ENCODE data around the gene LRRC27.
A peak's percentile ranks its signal among the peaks of the same experiment; 100 is the strongest.
"Not testable (repeated sequence)": the region's sequence is repeated elsewhere in the genome, so short reads cannot be mapped to it uniquely, and the experiment has no call there.

LRRC27 gene

DNA sequence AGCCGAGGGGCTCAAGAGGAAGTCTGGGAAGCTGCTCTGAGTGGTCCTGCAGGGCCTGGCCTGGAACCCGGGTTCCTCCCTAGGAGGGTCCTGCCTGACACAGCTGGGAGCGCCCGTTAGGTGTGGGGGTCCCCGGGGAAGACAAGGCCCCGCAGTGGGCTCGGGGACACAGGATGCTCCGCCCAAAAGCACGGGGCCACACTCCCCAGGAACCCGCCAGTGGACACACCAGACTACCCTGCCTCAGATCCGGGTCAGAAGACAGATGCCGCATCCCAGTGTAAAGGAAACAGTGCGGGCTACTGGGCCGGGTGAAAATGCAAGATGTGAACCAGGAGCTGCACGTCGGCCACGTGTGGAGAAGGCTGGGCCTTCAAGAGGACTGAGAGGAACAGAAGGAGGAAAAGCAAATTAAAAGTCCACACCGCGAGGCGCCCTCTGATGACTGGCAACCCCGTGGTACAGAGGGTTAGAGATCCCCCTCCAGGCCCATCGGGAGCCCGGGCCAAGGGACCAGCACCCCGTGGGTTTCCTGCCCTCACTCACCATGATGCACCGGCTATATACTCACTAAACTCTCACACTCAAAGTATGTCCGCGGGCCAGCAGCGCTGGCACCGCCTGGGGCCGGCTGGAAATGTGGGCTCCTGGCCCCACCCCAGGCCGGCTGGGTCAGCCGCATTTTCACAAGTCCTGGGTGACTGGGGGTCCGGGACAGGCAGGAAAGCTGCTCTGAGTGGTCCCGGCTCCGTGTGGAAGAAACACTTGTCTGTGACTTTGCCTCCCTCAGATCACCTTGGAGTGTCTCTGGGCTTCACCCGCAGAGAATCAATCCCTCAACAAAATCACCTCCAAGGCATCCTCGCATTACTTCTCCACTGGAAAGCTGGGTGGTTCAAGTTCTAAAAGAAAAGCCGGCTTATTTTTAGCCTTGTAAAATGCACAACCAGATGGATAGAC lies 30.3 kb upstream of the LRRC27 start:
- DNase-seq: no peak

DNA sequence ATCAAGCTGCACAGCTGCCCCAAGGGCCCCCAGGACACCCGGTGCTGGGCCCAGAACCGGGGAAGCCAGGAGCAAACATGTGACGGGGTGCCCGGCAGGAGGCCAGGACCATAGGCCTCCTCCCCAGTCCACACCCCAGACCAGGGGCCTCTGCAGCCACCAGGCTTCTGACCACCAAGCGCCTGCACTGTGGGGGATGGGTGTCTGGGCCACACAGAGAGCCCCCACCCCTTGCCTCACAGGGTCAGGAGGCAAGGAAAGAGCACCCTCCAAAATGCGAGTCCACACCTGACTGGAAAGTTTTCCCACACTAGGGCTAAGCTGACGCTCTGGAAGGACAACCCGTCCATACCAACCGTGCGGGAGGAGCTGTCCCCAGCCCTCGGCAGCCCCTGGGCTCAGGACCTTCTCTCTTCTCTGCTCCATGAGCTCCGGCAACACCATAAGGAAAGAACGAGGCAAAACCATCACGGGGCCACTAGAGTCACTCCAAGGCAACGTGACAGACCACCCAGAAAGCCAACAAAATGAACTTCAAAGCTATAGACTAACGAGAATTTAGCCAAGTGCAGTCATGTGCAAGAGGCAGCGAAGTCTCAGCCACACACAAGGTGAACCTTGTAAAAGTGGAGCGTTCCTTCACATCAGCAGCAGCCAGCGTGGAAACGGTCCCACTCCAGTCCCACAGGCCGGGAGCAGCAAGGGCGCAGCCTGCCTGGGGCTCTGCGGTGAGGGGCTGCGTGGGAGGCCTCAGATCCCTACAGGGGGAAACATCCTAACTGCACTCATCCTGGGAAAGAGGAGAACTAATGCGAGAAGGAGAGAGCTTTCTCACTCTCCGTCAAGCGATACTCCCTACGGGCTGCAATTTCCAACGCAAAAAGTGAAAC lies 29.3 kb upstream of the LRRC27 start:
- no peak for DNase-seq

DNA sequence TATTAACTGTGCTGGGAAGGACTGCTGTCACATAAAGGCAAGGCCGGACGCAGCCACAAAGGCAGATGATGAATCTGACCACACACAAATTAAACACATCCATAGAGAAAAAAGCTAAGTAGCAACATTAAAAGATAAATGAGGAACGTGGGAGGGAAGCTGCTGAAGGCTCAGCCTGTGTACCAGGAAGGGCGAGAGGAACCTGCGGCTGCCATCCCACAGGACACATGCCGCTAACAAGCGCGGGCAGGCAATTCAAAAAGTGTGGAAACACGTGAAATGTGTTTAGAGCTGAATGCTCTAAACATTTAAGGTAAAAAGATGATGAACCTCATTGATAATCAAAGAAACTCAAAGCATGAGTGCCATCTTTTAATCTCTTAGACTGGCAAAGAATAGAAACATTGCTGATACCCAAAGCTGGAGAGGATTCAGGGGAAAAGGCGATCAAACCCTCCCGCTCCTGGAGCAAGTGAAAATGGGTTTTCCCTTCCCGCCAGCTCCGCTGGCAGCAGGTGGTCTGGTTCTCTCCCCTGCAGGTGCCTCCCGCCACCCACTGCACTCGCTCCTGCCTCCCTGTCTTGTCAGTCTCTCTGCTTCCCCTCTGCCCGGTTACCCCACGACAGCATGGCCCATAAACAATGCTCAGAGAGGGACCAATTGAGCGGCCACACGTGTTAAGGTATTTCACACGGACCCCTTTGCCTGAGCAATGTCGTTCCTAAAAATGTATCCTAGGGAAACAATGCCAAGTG lies 28.5 kb upstream of the LRRC27 start:
- DNase-seq: no peak

DNA sequence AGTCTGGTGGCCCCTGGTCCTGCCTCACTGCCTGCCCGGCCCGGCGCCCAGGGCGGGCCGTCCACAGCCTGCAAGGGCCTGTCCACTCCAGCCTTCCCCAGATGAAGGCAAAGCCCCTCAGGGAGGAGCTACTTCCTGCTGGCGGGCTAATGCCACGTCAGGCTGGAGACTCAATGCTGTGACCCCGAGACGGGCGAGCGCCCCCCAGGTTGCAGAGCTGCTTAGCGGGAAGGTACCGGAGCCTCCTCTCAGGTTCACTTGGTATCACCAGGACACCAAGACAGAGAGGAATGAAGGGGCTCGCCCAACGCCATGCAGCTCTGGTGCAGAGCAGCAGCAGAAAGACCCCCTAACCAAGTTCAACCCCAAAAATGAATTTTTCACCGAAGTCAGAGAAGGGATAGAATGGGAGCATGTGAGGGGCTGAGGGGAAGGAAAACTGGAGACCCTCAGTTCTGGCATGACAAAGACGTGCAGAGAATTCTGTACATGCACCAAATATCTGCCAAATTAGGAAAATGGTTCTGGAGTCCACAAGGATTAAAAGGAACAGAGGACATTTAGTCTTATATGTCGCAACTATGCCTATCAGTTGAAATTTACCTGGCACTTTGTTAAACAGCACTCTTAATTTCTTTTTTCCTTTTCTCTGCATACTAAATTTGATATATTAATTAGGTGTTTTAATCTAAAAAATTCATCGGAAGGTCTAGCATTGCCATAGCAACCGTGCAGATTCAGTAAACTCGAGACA lies 27.1 kb upstream of the LRRC27 start:
- no peak for DNase-seq

DNA sequence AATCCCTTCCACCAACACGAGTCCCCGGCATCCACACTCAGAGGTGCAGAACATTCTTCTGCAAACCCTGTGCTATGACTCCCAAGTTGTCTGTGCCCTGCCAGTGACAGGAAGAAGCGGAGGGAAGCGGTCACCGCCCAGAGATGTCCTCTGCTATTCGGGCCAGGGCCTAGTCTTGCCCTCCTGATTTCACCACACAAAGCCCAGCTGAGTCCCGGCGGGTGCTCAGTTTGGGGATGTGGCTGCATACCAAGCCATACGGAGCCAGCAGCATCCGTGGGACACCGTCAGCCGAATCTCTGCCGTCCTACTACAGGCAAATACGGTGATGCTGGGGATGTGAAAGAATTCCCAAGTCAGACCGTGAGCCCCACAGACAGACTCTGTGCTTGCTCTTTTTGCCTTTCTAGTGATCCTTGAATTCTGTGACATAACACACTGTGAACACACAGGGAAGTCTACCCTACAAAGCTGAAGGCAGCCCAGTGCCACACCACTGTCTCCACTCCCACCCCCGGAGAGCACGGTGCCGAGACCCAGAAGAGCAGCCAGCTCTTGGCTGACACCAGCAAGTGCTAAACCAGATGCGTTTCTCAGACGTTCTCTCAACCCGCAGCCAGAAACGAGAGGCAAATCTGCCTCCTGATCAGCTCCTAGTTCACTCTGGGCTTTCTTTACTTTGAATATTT lies 26.2 kb upstream of the LRRC27 start:
- DNase-seq: no peak

DNA sequence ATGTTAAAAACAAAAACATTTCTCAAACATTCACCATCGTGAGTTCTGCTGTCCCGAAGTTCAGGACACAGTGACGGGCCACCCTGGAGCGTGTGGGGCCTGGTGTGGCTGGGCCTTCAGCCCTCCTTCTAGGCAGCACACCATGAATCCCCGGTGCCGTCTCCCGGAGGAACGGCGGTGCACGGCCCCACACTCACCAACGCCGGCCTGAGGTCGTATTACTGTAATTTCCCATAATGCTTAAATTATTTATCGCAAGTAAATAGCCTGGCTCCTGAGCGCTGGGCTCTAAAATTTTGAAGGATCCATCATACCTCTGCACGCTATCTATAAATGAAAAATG lies 25.7 kb upstream of the LRRC27 start:
- DNase-seq: no peak

DNA sequence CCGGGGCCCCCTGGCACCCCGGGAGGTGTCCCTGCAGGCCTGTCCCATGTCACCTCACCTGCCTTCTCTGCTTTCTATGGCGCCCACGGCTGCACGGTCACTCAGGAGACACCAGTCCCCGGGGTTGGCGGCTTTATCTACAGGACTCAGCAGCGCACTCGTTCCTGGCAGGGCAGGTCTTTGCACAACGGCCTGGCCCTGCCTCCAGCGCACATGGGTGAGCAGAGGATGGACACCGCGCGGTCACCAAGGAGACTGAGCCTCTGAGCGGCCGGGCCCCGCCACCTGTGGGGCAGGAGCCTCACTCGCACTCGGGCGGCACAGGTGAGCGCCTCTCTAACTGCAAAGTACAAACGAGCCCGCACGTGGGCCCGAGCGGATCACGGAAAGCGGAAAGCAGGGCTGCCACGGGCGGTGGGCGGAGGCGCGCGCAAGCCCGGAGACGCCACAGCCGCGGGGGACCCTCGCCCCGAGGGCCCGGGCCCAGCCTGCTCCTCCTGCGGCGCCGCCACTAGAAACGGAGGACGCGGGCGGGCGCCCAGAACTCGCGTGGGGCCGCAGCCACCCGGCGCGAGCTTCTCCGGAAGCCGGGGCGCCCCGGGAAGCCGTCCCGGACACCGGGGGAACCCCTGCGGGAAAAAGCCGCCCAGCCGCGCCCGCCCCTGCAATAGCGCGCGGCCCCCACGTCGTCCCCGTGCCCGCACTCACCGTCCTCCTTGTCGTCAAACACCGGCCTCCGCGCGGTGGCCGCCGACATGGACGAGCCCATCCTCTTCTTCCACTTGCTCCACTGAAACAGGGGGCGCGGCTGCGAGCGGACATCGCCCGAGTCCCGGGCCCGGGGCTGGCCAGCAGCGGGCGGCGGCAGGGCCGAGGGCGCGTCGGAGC lies 24.9 kb upstream of the LRRC27 start:
- DNase-seq: peak; percentile 75

DNA sequence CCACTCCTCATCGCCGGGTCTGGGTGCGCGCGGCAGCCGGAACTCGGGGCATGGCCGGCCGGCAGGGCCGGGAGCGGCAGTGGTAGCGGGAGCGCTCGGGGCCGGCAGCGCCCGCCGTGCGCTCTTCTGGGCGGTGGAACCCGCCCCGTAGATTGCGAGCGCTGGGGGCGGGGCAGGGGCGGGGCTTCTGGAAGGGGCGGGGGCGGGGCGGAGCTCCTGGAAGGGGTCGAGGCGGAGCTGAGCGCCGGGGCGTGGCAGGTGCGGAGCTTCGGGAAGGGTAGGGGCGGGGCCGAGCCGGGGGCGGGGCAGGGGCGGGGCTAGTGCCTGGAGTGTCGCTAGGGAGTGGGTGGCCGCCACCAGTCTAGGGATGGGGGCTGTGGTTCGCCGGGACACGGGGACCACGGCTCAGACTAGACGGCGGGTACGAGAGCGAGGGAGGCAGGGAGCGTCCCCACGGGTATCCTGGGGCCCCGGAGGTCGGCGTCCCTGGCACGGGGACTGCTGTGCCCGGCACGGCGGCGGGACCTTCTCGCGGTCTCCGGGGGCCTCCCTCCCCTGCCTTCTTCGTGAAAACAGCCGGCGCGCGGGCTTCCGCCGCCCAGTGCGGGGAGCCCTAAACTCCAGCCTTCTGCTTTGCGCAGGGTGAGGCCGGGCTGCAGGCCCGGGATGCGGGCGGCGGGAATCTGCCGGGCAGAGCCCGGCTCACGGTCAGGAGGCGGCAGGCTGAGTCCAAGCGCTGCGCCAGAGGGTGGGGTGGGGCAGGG lies 24.0 kb upstream of the LRRC27 start, which contains the start of gene STK32C:
Gene STK32C (minus strand): TSS at position 128 of the 764 bp plus-strand sequence. CDS start 117 bp downstream, at position 11.
- peak; percentile 99 for DNase-seq

DNA sequence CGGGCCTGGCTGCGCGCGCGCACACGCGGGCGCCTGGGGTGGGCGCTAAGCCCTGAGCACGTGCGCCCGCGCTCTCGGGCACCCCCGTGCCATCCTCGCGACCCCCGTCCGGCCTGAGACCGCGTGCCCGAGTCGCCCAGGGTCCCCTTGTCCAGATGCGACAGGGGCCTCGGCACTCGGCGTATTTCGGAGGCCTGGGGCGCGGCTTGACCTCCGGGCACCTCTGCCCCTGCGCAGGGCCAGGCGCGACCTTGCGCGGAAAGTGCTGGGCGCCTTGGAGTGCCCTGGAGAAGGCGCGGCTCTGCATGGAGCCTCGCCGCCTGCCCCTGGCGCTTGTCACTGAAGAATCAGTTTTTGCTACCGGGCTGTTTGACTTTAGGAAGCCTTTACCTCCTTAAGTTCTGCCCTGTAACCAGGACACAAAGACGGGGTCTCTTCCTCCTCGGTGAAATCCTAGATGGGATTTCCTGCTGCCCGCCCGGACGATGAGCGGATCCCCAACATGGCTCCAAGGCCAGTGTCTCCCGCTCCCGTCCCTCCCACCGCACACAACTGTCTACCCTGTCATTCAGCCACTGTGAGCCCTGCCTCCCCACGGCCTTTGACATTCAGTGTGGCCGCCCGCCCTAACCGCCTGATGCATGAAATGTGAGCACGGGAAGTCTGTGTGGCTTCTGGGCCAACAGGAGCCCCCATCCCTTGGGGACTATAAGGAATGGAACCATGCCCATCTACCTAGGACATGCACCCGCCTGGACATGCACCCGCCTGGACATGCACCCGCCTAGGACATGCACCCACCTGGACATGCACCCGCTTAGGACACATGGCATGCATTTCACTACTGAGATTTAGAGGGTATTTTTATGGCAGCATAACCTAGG lies 23.2 kb upstream of the LRRC27 start:
- no peak for DNase-seq

DNA sequence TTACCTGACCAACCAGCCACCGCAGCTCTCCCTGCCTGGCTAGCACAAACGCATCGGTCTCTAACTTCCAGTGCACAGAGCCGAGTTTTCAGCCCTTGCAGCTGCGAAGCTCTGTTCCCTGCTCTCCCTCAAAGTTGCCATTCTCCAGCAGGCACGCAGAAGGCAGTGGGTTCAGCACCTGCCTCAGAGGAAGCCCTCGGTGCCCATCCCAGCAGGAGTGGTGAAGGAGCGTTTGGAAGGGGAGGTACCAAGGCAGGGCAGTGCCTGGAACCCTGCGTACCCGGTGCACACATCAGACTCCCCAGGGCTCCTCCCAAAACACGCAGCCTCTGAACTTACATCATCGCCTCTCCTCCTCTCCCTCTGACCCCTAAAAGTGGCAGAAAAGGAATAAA lies 22.5 kb upstream of the LRRC27 start:
- no peak for DNase-seq

DNA sequence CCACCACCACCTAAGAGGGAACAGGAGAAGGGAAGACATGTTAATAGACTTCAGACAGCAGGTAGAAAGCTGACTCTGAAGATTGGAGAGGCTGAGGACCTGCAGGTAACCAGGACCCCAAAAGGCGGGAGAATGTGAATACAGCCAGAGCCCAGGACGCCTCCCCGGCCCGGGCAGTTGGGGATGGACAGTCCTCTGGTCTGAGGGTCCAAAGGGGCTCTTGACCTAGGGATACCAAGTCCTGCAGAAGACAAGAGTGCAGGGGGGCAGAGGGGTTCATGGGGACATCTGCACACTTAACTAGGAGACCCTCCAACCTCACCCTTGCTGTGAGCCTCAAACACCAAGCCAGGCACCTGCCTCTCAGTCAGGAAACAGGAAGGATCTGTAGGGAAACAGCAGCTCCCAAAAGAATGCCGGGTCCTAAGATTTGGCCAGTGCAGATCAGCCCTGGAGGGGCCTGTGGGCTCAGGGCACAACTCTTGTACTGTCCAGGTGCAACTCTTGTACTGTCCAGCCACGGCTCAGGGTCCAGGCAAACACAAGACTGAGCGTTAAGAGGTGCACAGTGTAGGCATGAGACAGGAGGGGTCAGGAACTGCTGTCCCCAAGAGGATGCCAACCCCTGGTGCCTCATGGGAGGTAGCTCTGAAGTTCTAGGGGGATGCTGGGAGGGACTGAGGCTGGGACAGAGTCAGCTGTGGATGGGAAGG lies 22.0 kb upstream of the LRRC27 start:
- DNase-seq: no peak

DNA sequence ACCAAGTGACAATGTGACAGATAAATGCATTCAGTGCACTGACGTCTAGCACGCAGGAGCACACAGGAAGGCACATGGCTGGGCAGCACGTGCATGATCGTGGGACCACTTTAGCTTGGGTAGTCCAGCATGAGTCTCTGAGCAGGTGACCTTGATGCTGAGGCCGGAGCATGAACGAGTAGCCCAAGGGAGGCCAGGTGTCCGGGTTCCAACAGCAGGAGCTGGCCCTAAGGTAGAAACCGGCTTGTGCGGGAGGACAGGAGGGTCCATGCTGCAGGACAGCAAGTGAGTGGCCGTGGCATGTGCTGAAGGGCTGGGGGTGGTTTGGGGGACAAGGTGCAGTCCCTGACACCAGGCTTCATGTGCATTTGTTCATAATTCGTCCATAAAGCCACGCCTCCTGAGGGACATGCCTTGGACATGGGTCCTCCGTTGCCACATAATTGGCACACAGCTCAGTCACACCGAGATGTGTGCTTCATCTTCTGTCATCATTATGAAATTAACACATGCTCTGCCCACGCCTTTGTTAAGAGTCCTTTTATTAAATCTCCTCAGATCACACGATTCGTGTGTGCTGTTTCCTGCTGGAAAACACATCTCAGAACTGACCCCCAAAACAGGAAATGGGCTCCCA lies 21.2 kb upstream of the LRRC27 start:
- no peak for DNase-seq

DNA sequence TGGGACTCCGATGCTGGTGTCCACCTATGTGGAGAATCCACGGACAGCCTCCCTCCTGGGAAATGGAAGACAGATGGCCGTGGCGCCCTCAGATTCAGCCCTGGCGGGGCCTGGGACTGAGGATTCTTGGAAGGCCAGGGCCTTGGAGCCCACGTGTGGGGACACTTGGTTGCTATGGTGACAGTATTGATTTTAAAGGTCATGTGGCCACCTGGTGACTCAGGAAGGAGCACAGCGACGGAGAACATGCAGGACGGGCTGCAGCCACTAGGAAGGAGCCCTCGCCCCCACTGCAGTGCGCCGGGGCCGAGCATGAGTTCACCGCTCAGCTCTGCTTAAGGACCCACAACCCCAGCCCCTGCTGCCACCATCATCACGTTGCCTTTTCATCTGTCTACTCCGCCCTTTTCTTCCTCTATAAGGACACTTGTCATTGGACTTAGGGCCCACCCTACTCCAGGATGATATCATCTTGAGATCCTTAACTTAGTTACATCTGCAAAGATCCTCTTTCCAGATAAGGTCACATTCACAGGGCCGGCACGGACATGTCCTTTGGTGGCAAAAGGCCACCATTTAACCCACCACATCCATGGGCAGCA lies 20.6 kb upstream of the LRRC27 start:
- no peak for DNase-seq

DNA sequence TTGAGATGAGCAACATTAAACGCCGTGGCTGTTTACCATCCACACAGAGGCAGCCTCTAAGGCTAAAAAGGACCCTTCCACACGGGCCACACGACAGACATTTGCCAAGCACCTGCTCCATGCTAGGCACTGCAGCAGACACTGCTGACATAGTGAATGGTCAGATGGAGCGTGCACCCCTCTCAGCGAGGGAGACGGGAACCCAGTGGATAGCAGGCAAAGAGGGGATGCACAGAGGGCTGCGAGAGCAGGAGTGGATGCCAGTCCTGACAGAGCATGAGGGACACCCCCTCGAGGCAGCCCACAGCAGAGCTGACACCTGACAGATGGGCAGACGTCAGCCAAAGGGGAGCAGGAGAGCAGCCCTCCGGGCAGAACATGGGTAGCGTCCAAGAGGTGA lies 18.7 kb upstream of the LRRC27 start:
- DNase-seq: no peak

DNA sequence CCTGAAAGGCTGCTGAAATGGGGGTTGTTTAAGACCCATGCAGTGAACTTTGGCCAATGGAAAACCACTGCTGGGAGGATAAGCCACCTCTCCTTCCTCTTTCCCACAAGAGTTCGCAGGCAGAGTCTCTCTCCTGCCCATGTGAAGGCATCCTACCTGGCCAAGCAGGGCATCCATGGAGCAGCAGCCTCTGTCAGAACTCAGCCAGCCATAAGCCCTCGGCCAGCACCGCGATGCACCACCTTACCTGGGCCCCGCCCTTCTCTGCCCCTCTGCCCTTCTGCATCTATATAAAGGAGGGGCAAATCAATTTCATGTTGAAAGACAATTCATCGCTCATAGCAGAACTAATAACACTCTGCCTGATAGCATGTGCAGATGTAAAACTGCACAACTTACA lies 18.1 kb upstream of the LRRC27 start:
- DNase-seq: no peak

DNA sequence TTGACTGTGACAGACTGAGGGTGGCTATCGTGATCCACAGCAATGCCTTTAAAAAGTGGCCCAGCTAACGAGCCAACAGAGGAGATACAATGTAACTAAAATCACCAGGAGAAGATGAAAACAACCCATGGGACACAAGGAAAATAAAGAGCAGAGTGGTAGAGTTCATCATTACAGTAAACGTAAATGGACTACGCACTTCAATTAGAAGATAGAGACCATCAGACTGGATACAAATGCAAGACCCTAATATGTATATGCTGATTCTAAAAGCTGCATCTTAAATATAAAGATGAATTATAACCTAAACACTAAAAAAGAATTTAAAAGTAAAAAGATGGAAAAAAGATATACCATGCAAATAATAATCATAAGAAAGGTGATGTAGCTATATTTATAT lies 17.7 kb upstream of the LRRC27 start:
- no peak for DNase-seq

DNA sequence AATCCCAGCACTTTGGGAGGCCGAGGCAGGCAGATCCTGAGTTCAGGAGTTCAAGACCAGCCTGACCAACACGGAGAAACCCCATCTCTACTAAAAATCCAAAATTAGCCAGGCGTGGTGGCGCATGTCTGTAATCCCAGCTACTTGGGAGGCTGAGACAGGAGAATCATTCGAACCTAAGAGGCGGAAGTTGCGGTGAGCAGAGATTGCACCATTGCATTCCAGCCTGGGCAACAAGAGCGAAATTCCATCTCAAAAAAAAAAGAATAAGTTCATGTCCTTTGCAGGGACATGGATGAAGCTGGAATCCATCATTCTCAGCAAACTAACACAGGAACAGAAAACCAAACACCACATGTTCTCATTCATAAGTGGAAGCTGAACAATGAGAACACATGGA lies 17.1 kb upstream of the LRRC27 start:
- DNase-seq: not testable (repeated sequence)

Measured in 8988T (cell line).